Skeletal muscle satellite cell (primary cell): ENCODE data around the gene TDRD6.

Experiments
- H3K27me3 ChIP-seq: 2 replicates; pipeline ENCODE4 v1.7.0; 2013; ENCODE audit warnings: low read length; ENCODE audit not compliant: control insufficient read depth, insufficient read depth
- H3K36me3 ChIP-seq: 2 replicates; pipeline ENCODE4 v1.7.0; 2013; ENCODE audit warnings: mild to moderate bottlenecking, control low read depth, low read length; ENCODE audit not compliant: insufficient read depth
- H3K4me1 ChIP-seq: 2 replicates; pipeline ENCODE4 v1.7.0; 2013; ENCODE audit warnings: low read length; ENCODE audit not compliant: control insufficient read depth, insufficient read depth
- H3K4me2 ChIP-seq: 2 replicates; pipeline ENCODE4 v1.7.0; 2013; ENCODE audit warnings: mild to moderate bottlenecking, low read length
- H3K4me3 ChIP-seq: 2 replicates; pipeline ENCODE4 v1.7.0; 2013; ENCODE audit warnings: low read length
- H3K9ac ChIP-seq: 2 replicates; pipeline ENCODE4 v1.7.0; 2013; ENCODE audit warnings: mild to moderate bottlenecking, low read depth, low read length, moderate library complexity
- H3K9me3 ChIP-seq: replicated peaks from 2 replicates; pipeline ENCODE4 v1.7.0; 2013; ENCODE audit warnings: mild to moderate bottlenecking, control low read depth, low read length

TDRD6 gene

GRCh38 chr6:46653439-46654195 is 34.1 kb upstream of the TDRD6 start:
- Histone ChIP-seq H3K4me1 (peaks cover 4% of the 10 kb centered on the region), H3K4me3 (peak overlapping the region; percentile 91), H3K9me3 (no peaks in the 10 kb centered on the region), H3K9ac (peak overlapping the region; percentile 77), H3K27me3 (no peaks in the 10 kb centered on the region), H3K36me3 (no peaks in the 10 kb centered on the region), H3K4me2 (peak overlapping the region; percentile 87)

GRCh38 chr6:46655803-46656202 is 31.9 kb upstream of the TDRD6 start:
- H3K9me3 ChIP-seq: no peaks in the 10 kb centered on the region
- no peaks in the 10 kb centered on the region for H3K27me3 ChIP-seq
- H3K4me2 ChIP-seq: no peak overlapping the region
- H3K4me1 ChIP-seq: peaks cover 4% of the 10 kb centered on the region
- H3K36me3 ChIP-seq: no peaks in the 10 kb centered on the region
- no peak overlapping the region for H3K4me3 ChIP-seq
- H3K9ac ChIP-seq: no peak overlapping the region

- H3K4me2 ChIP-seq: no peak overlapping the region
- H3K4me3 ChIP-seq: no peak overlapping the region
- H3K9me3 ChIP-seq: no peaks in the 10 kb centered on the region
- no peaks in the 10 kb centered on the region for H3K27me3 ChIP-seq
- no peaks in the 10 kb centered on the region for H3K4me1 ChIP-seq
- H3K9ac ChIP-seq: no peak overlapping the region
- no peaks in the 10 kb centered on the region for H3K36me3 ChIP-seq
Measured at GRCh38 chr6:46657642-46658041, 30.0 kb upstream of the TDRD6 start.

- Histone ChIP-seq H3K9me3 (no peaks in the 10 kb centered on the region), H3K4me1 (no peaks in the 10 kb centered on the region), H3K9ac (no peak overlapping the region), H3K4me2 (no peak overlapping the region), H3K27me3 (no peaks in the 10 kb centered on the region), H3K4me3 (no peak overlapping the region), H3K36me3 (no peaks in the 10 kb centered on the region)
Measured at GRCh38 chr6:46661483-46661882, 26.2 kb upstream of the TDRD6 start.

GRCh38 chr6:46667377-46667776 is 20.3 kb upstream of the TDRD6 start:
- Histone ChIP-seq H3K9ac (no peak overlapping the region), H3K4me3 (no peak overlapping the region), H3K4me1 (no peaks in the 10 kb centered on the region), H3K9me3 (no peaks in the 10 kb centered on the region), H3K36me3 (no peaks in the 10 kb centered on the region), H3K27me3 (no peaks in the 10 kb centered on the region), H3K4me2 (no peak overlapping the region)

- Histone ChIP-seq H3K4me3 (no peak overlapping the region), H3K4me2 (no peak overlapping the region), H3K36me3 (no peaks in the 10 kb centered on the region), H3K9ac (no peak overlapping the region), H3K9me3 (no peaks in the 10 kb centered on the region), H3K27me3 (no peaks in the 10 kb centered on the region), H3K4me1 (no peaks in the 10 kb centered on the region)
Measured at GRCh38 chr6:46674410-46674809, 13.3 kb upstream of the TDRD6 start.

- Histone ChIP-seq H3K4me1 (no peaks in the 10 kb centered on the region), H3K4me3 (no peak overlapping the region), H3K9me3 (no peaks in the 10 kb centered on the region), H3K4me2 (no peak overlapping the region), H3K9ac (no peak overlapping the region), H3K27me3 (no peaks in the 10 kb centered on the region), H3K36me3 (no peaks in the 10 kb centered on the region)
Measured at GRCh38 chr6:46676604-46677313, 10.9 kb upstream of the TDRD6 start.

GRCh38 chr6:46677314-46677654 is 10.4 kb upstream of the TDRD6 start:
- no peak overlapping the region for H3K9ac ChIP-seq
- no peak overlapping the region for H3K4me3 ChIP-seq
- H3K36me3 ChIP-seq: no peaks in the 10 kb centered on the region
- H3K9me3 ChIP-seq: no peaks in the 10 kb centered on the region
- no peak overlapping the region for H3K4me2 ChIP-seq
- H3K4me1 ChIP-seq: no peaks in the 10 kb centered on the region
- no peaks in the 10 kb centered on the region for H3K27me3 ChIP-seq

- Histone ChIP-seq H3K9me3 (no peaks in the 10 kb centered on the region), H3K36me3 (no peaks in the 10 kb centered on the region), H3K27me3 (no peaks in the 10 kb centered on the region), H3K4me2 (no peak overlapping the region), H3K4me3 (no peak overlapping the region), H3K9ac (no peak overlapping the region), H3K4me1 (peaks cover 6% of the 10 kb centered on the region)
Measured at GRCh38 chr6:46684771-46685170, 2.9 kb upstream of the TDRD6 start.

GRCh38 chr6:46688117-46688965 is 656 bp downstream of the TDRD6 start:
- Histone ChIP-seq H3K9me3 (no peaks in the 10 kb centered on the region), H3K36me3 (no peaks in the 10 kb centered on the region), H3K4me3 (no peak overlapping the region), H3K4me1 (peaks cover 13% of the 10 kb centered on the region), H3K4me2 (no peak overlapping the region), H3K9ac (no peak overlapping the region), H3K27me3 (no peaks in the 10 kb centered on the region)

GRCh38 chr6:46688966-46689335 is 1.3 kb downstream of the TDRD6 start:
- H3K27me3 ChIP-seq: no peaks in the 10 kb centered on the region
- H3K4me1 ChIP-seq: peaks cover 13% of the 10 kb centered on the region
- no peaks in the 10 kb centered on the region for H3K36me3 ChIP-seq
- no peak overlapping the region for H3K4me3 ChIP-seq
- no peak overlapping the region for H3K9ac ChIP-seq
- H3K4me2 ChIP-seq: no peak overlapping the region
- H3K9me3 ChIP-seq: no peaks in the 10 kb centered on the region
